Skeletal muscle cell (primary cell): Measurements from ENCODE around the gene SPTLC3.

Source experiments
- DNase-seq: peaks from one replicate; pipeline ENCODE4 v3.0.0-alpha.2; 2010; ENCODE audit warnings: low read depth
- H3K4me3 ChIP-seq: 2 replicates; pipeline ENCODE4 v1.5.1; 2011; ENCODE audit warnings: low read depth, mild to moderate bottlenecking, control low read depth, low read length, moderate library complexity

SPTLC3 gene

GRCh38 chr20:13081877-13082276, 73.1 kb downstream of the SPTLC3 start:
- H3K4me3 ChIP-seq = no peak overlapping the region
- no peak for DNase-seq

- DNase-seq = no peak
- no peak overlapping the region for H3K4me3 ChIP-seq
Observed at GRCh38 chr20:13082378-13082777, 73.6 kb downstream of the SPTLC3 start.

GRCh38 chr20:13085275-13085674, 76.5 kb downstream of the SPTLC3 start:
- H3K4me3 ChIP-seq = no peak overlapping the region
- DNase-seq = peak; percentile 3

- no peak for DNase-seq
- no peak overlapping the region for H3K4me3 ChIP-seq
Observed at GRCh38 chr20:13089950-13090469, 81.2 kb downstream of the SPTLC3 start.

- no peak for DNase-seq
- H3K4me3 ChIP-seq = no peak overlapping the region
Observed at GRCh38 chr20:13092111-13092510, 83.3 kb downstream of the SPTLC3 start.

GRCh38 chr20:13094976-13095375, 86.2 kb downstream of the SPTLC3 start:
- no peak for DNase-seq

GRCh38 chr20:13098720-13099355, 90.1 kb downstream of the SPTLC3 start:
- DNase-seq = no peak
- H3K4me3 ChIP-seq = no peak overlapping the region

More at GRCh38 chr20:13094976-13095375, 86.2 kb downstream of the SPTLC3 start:
- H3K4me3 ChIP-seq = no peak overlapping the region

- no peak overlapping the region for H3K4me3 ChIP-seq
- DNase-seq = no peak
Observed at GRCh38 chr20:13099676-13100075, 90.9 kb downstream of the SPTLC3 start.

GRCh38 chr20:13101276-13101675, 92.5 kb downstream of the SPTLC3 start:
- H3K4me3 ChIP-seq = no peak overlapping the region
- DNase-seq = peak; percentile 1

- peak; percentile 18 for DNase-seq
- H3K4me3 ChIP-seq = no peak overlapping the region
Observed at GRCh38 chr20:13101706-13102105, 92.9 kb downstream of the SPTLC3 start.

GRCh38 chr20:13102237-13102636, 93.5 kb downstream of the SPTLC3 start:
- DNase-seq = no peak
- no peak overlapping the region for H3K4me3 ChIP-seq

- no peak overlapping the region for H3K4me3 ChIP-seq
- DNase-seq = no peak
Observed at GRCh38 chr20:13102694-13103093, 93.9 kb downstream of the SPTLC3 start.

GRCh38 chr20:13105039-13105438, 96.3 kb downstream of the SPTLC3 start:
- H3K4me3 ChIP-seq = no peak overlapping the region
- DNase-seq = no peak

GRCh38 chr20:13105864-13106457, 97.2 kb downstream of the SPTLC3 start:
- peak; percentile 4 for DNase-seq
- H3K4me3 ChIP-seq = no peak overlapping the region

GRCh38 chr20:13109658-13110057, 100.9 kb downstream of the SPTLC3 start:
- no peak for DNase-seq
- H3K4me3 ChIP-seq = no peak overlapping the region

GRCh38 chr20:13110796-13111195, 102.0 kb downstream of the SPTLC3 start:
- H3K4me3 ChIP-seq = no peak overlapping the region
- DNase-seq = no peak

- no peak overlapping the region for H3K4me3 ChIP-seq
- no peak for DNase-seq
Observed at GRCh38 chr20:13111249-13111911, 102.6 kb downstream of the SPTLC3 start.

- no peak for DNase-seq
- H3K4me3 ChIP-seq = no peak overlapping the region
Observed at GRCh38 chr20:13113731-13114130, 105.0 kb downstream of the SPTLC3 start.

GRCh38 chr20:13117200-13117599, 108.4 kb downstream of the SPTLC3 start:
- no peak for DNase-seq
- H3K4me3 ChIP-seq = no peak overlapping the region

- H3K4me3 ChIP-seq = no peak overlapping the region
- no peak for DNase-seq
Observed at GRCh38 chr20:13118676-13119075, 109.9 kb downstream of the SPTLC3 start.

GRCh38 chr20:13119583-13119982, 110.8 kb downstream of the SPTLC3 start:
- H3K4me3 ChIP-seq = no peak overlapping the region
- DNase-seq = peak; percentile 14
